Gastroesophageal sphincter (tissue), 3 donors: ENCODE results near the gene TEX28.
"Not testable (repeated sequence)": the region's sequence is repeated elsewhere in the genome, so short reads cannot be mapped to it uniquely, and the experiment has no call there.

Experiments used
- POLR2A ChIP-seq, 2 donors: fragments of 450-650 bp; IDR thresholded peaks; one replicate each; pipeline ENCODE4 v1.6.1; 2017; ENCODE audit warnings: antibody characterized with exemption in 2 of 2, mild to moderate bottlenecking in 2 of 2, moderate library complexity in 1 of 2
- POLR2AphosphoS5 ChIP-seq: sonication (generic); formaldehyde crosslinking; IDR thresholded peaks from one replicate; pipeline ENCODE4 v1.6.1; 2017; ENCODE audit warnings: antibody characterized with exemption
- TF ChIP-seq, protein P1 (sequence below), 4 experiments: fragments of 200-600 bp in 2 of 4; fragments of 450-650 bp in 2 of 4; sonication (generic) in 1 of 4; IDR thresholded peaks; one replicate each; pipeline ENCODE4 v1.5.1; 2017 to 2019; ENCODE audit warnings: antibody characterized with exemption in 4 of 4, mild to moderate bottlenecking in 2 of 4, moderate library complexity in 2 of 4

DNA sequence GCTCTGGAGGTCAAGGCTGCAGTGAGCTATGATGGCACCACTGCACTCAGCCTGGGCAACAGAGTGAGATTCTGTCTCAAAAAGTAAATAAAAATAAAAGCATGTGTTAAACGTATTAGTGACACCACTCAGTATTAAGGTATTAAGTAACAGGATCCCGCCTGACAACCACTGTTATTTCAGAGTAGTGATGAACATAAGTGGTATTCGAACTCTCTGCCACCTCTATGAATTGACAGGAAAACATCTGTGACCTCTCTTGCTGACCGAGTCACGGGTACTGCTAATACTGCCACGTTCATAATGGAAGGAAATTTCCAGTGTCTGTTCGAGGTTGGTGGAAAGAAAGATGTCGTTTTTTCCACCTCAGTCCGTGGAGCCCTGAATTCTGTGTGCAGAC is 68.2 kb downstream of the TEX28 start:
- TF ChIP-seq, protein P1, sequence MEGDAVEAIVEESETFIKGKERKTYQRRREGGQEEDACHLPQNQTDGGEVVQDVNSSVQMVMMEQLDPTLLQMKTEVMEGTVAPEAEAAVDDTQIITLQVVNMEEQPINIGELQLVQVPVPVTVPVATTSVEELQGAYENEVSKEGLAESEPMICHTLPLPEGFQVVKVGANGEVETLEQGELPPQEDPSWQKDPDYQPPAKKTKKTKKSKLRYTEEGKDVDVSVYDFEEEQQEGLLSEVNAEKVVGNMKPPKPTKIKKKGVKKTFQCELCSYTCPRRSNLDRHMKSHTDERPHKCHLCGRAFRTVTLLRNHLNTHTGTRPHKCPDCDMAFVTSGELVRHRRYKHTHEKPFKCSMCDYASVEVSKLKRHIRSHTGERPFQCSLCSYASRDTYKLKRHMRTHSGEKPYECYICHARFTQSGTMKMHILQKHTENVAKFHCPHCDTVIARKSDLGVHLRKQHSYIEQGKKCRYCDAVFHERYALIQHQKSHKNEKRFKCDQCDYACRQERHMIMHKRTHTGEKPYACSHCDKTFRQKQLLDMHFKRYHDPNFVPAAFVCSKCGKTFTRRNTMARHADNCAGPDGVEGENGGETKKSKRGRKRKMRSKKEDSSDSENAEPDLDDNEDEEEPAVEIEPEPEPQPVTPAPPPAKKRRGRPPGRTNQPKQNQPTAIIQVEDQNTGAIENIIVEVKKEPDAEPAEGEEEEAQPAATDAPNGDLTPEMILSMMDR (IDR thresholded peaks at IDR 0.05): not testable (repeated sequence)
- TF ChIP-seq POLR2A (IDR thresholded peaks at IDR 0.05); POLR2AphosphoS5: not testable (repeated sequence)
